HL-60/S4 treated with retinoic acid at 250 ng/mL for 4 days and 3 days (cell line): ENCODE data around the gene SLC35G4.
"Not testable (repeated sequence)": the region's sequence is repeated elsewhere in the genome, so short reads cannot be mapped to it uniquely, and the experiment has no call there.

Source experiments
- in situ Hi-C: fragments of 300-500 bp; cut with MboI; formaldehyde crosslinking; loops from 2 replicates; pipeline ENCODE4 v1.7.0; 2022; ENCODE audit warnings: low sequenced_read_pairs

Gene SLC35G4

GRCh38 chr18:11613073-11613472 lies 3.7 kb downstream of the SLC35G4 start:
- in situ Hi-C loops, result not testable (repeated sequence)

- in situ Hi-C loops, result not testable (repeated sequence)
These were observed 4.2 kb downstream of the SLC35G4 start for GRCh38 chr18:11613611-11614010.

- in situ Hi-C loops, result not testable (repeated sequence)
These were observed 4.6 kb downstream of the SLC35G4 start for GRCh38 chr18:11614042-11614441.

GRCh38 chr18:11614981-11615380 lies 5.6 kb downstream of the SLC35G4 start:
- in situ Hi-C loops, result not testable (repeated sequence)

- in situ Hi-C loops, result not testable (repeated sequence)
These were observed 37.9 kb downstream of the SLC35G4 start for GRCh38 chr18:11647310-11647709.

GRCh38 chr18:11647804-11648203 lies 38.4 kb downstream of the SLC35G4 start:
- in situ Hi-C loops, result not testable (repeated sequence)

GRCh38 chr18:11649839-11650238 lies 40.4 kb downstream of the SLC35G4 start:
- in situ Hi-C loops, result no loop called here

GRCh38 chr18:11651899-11652298 lies 42.5 kb downstream of the SLC35G4 start:
- in situ Hi-C loops, result no loop called here

- in situ Hi-C loops, result no loop called here
These were observed 44.1 kb downstream of the SLC35G4 start for GRCh38 chr18:11653521-11653920.

- in situ Hi-C loops, result no loop called here
These were observed 45.6 kb downstream of the SLC35G4 start for GRCh38 chr18:11654736-11655605.

GRCh38 chr18:11655606-11655932 lies 46.2 kb downstream of the SLC35G4 start:
- in situ Hi-C loops, result no loop called here

- in situ Hi-C loops, result no loop called here
These were observed 47.8 kb downstream of the SLC35G4 start for GRCh38 chr18:11657152-11657551.

- in situ Hi-C loops, result no loop called here
These were observed 48.2 kb downstream of the SLC35G4 start for GRCh38 chr18:11657554-11657953.

- in situ Hi-C loops, result no loop called here
These were observed 48.6 kb downstream of the SLC35G4 start for GRCh38 chr18:11658019-11658418.

GRCh38 chr18:11658989-11659388 lies 49.6 kb downstream of the SLC35G4 start:
- in situ Hi-C loops, result no loop called here
